K562 (cell line): ENCODE data around the gene OPCML. TPM values are rescaled to one million over a fixed set of nuclear protein-coding genes. Genes with fewer than 3 reads are reported as not detected.

Experiments
- ATAC-seq: fragments of 200-7000 bp; cut with Tn5 transposase; 3 replicates; pipeline ENCODE4 v1.9.1; 2020; ENCODE audit warnings: moderate library complexity
- BruUV-seq: library from RNA; stranded (reverse); fragments of 400-500 nt; replicated peaks from 2 replicates; lab custom pipeline; 2021; lab: Mats Ljungman, UMichigan
- CTCF ChIA-PET: fragments of 300-600 bp; formaldehyde crosslinking; extraction: SDS; loops from one replicate; lab custom pipeline; 2021; ENCODE audit warnings: low intra/inter-chr PET ratio; lab: Yijun Ruan, JAX
- POLR2A ChIA-PET: fragments of 300-600, 350-650 bp; sonication (Branson Sonifier 250); formaldehyde crosslinking; extraction: SDS; loops from one replicate; lab custom pipeline; 2021; ENCODE audit warnings: antibody characterized with exemption, inconsistent platforms; lab: Yijun Ruan, JAX
- DNase-seq, 4 experiments: peaks; one replicate each; pipeline versions ENCODE4 v3.0.0 to v3.0.0-alpha.2; 2011 to 2018; ENCODE audit warnings: low spot score in 3 of 4, mixed read lengths in 3 of 4; ENCODE audit errors: extremely low read depth in 1 of 4
- FAIRE-seq: peaks from 2 replicates; lab custom pipeline; 2011; peaks lifted over from hg19 to GRCh38; lab: Jason Lieb, UNC
- H2AFZ ChIP-seq: 2 replicates; pipeline ENCODE4 v1.6.0; 2011; ENCODE audit warnings: low read depth, low read length, control low read depth, inconsistent platforms
- H3K27ac ChIP-seq: fragments of 200-600 bp; 3 replicates; pipeline ENCODE4 v1.8.0; 2011; ENCODE audit warnings: low read depth, mild to moderate bottlenecking, control low read depth, inconsistent platforms, low read length, moderate library complexity, mixed read lengths; ENCODE audit errors: extremely low read depth
- H3K27me3 ChIP-seq, 2 experiments: fragments of 300-600 bp in 1 of 2; 2 replicates in 1 of 2; 3 replicates in 1 of 2; pipeline versions ENCODE4 v1.6.0 to v1.8.0; 2011; ENCODE audit warnings: inconsistent platforms in 2 of 2, low read length in 2 of 2, mild to moderate bottlenecking in 1 of 2, mixed read lengths in 1 of 2, moderate library complexity in 1 of 2; ENCODE audit not compliant: control insufficient read depth in 2 of 2, insufficient read depth in 2 of 2
- H3K36me3 ChIP-seq: fragments of 300-600 bp; 3 replicates; pipeline ENCODE4 v1.8.0; 2011; ENCODE audit warnings: mild to moderate bottlenecking, low read length, inconsistent platforms; ENCODE audit not compliant: control insufficient read depth, insufficient read depth
- H3K4me1 ChIP-seq, 2 experiments: fragments of 200-600 bp in 1 of 2; replicated peaks in 1 of 2; 2 replicates in 1 of 2; 3 replicates in 1 of 2; pipeline versions ENCODE4 v1.5.1 to v1.8.0; 2011; ENCODE audit warnings: inconsistent platforms in 2 of 2, low read length in 2 of 2, mild to moderate bottlenecking in 1 of 2, mixed read lengths in 1 of 2, moderate library complexity in 1 of 2; ENCODE audit not compliant: control insufficient read depth in 2 of 2, insufficient read depth in 2 of 2
- H3K4me2 ChIP-seq: 2 replicates; pipeline ENCODE4 v1.6.1; 2011; ENCODE audit warnings: low read length, control low read depth, inconsistent platforms, mixed read lengths; ENCODE audit not compliant: insufficient read depth
- H3K4me3 ChIP-seq: fragments of 200-600 bp; sonication (generic), shearing (Covaris generic); 2 replicates; pipeline ENCODE4 v1.5.1; 2016; ENCODE audit warnings: control low read depth, inconsistent platforms
- H3K79me2 ChIP-seq: fragments of 200-600 bp; 3 replicates; pipeline ENCODE4 v1.8.0; 2011; ENCODE audit warnings: low read length, inconsistent platforms; ENCODE audit not compliant: control insufficient read depth, insufficient read depth
- H3K9ac ChIP-seq, 2 experiments: 2 replicates each; pipeline versions ENCODE4 v1.6.0 to v1.6.1; 2011; ENCODE audit warnings: low read depth in 2 of 2, low read length in 2 of 2, control low read depth in 1 of 2, inconsistent platforms in 1 of 2, mild to moderate bottlenecking in 1 of 2, mixed read lengths in 1 of 2; ENCODE audit not compliant: insufficient read depth in 1 of 2
- H3K9me1 ChIP-seq: one replicate; pipeline ENCODE4 v1.6.0; 2011; ENCODE audit warnings: inconsistent platforms, mild to moderate bottlenecking, low read length, moderate library complexity; ENCODE audit not compliant: control insufficient read depth, insufficient read depth
- H3K9me3 ChIP-seq: replicated peaks from 2 replicates; pipeline ENCODE4 v1.5.1; 2011; ENCODE audit warnings: low read depth, low read length, inconsistent platforms; ENCODE audit not compliant: control insufficient read depth, insufficient read depth
- H4K20me1 ChIP-seq: replicated peaks from 2 replicates; pipeline ENCODE4 v1.6.1; 2011; ENCODE audit warnings: low read length, inconsistent platforms, mixed read lengths; ENCODE audit not compliant: control insufficient read depth, insufficient read depth
- ELF1 ChIP-seq: fragments of 200-800 bp; sonication (Bioruptor generic); IDR thresholded peaks from 2 replicates; pipeline ENCODE4 v1.6.1; 2016; ENCODE audit warnings: missing genetic modification characterization, missing compliant biosample characterization
- FOXK1 ChIP-seq: sonication (generic); formaldehyde crosslinking; IDR thresholded peaks from 2 replicates; pipeline ENCODE4 v1.8.0; 2022; ENCODE audit warnings: missing genetic modification reagents, mild to moderate bottlenecking, borderline replicate concordance
- RAD21 ChIP-seq, 2 experiments: fragments of 250-450 bp in 1 of 2; fragments of 450-650 bp in 1 of 2; sonication (Bioruptor Pico) in 1 of 2; formaldehyde crosslinking in 1 of 2; IDR thresholded peaks in 1 of 2; conservative IDR thresholded peaks in 1 of 2; 2 replicates each; pipeline versions ENCODE4 v1.4.0 to v1.8.0; 2020 to 2022; ENCODE audit warnings: mild to moderate bottlenecking in 2 of 2, moderate library complexity in 1 of 2
- SETDB1 ChIP-seq: IDR thresholded peaks from one replicate; pipeline ENCODE4 v1.6.1; 2012; ENCODE audit warnings: low read length, control low read depth, inconsistent platforms
- WGBS: fragments of 100-300 bp; shearing (Covaris generic); methylation state at CpG from one replicate; pipeline ENCODE4 v1.1.6; 2016; ENCODE audit warnings: low coverage, mixed read lengths; ENCODE audit not compliant: insufficient coverage; ENCODE audit errors: missing lambda C conversion rate; 5-methylcytosine and 5-hydroxymethylcytosine counted together
- in situ Hi-C: fragments of 300-500 bp; cut with MboI; formaldehyde crosslinking; loops from 4 replicates; pipeline ENCODE4 v1.15.0; 2018; ENCODE audit warnings: inconsistent platforms, mixed read lengths
- intact Hi-C: fragments of 100-400 bp; cut with micrococcal nuclease; formaldehyde crosslinking; loops from 2 replicates; pipeline ENCODE4 v1.14.2; 2022
- polyA plus RNA-seq, 8 experiments: library from polyadenylated mRNA; depleted of rRNA in 4 of 8; stranded (reverse) in 5 of 8; unstranded in 3 of 8; fragments of >200 nt; fragmentation: Nextera tagmentation in 2 of 8; fragmentation: Illumina TruSeq in 1 of 8; extraction: Ambion mirVana in 2 of 8; extraction: Trizol in 1 of 8; gene quantifications; 2 replicates each; pipeline versions ENCODE4 v1.2.1 to v1.2.3, GENCODE V29; 2011 to 2014; ENCODE audit warnings: inconsistent platforms in 1 of 8, missing spikeins in 1 of 8
- total RNA-seq, 7 experiments: library from RNA; depleted of rRNA in 6 of 7; stranded (reverse); fragments of >200 nt in 6 of 7; fragmentation: Illumina TruSeq in 2 of 7; extraction: Trizol in 2 of 7; gene quantifications; 2 replicates each; pipeline versions ENCODE4 v1.2.1 to v1.2.3, GENCODE V29; 2011 to 2021; ENCODE audit warnings: low replicate concordance in 1 of 7
- TF ChIP-seq, protein P1 (sequence below), 3 experiments: IDR thresholded peaks in 2 of 3; conservative IDR thresholded peaks in 1 of 3; 2 replicates each; pipeline ENCODE4 v1.5.1; 2011 to 2012; ENCODE audit warnings: low read length in 3 of 3, mild to moderate bottlenecking in 3 of 3, control low read depth in 2 of 3, improper control_type of control experiment in 1 of 3, inconsistent platforms in 1 of 3, low read depth in 1 of 3, mixed read lengths in 1 of 3, moderate library complexity in 1 of 3; ENCODE audit not compliant: insufficient read depth in 2 of 3

Gene OPCML
- total and polyA plus RNA-seq, 9 of the 15 experiments (the other 6 are each of a cell fraction or from before 2014, with no cell fraction given) = not detected

GRCh38 chr11:133576351-133576750 lies 44.0 kb upstream of the OPCML start:
- in situ Hi-C loops = no loop called here
- intact Hi-C loops = loop anchor here (10.0 kb wide), 1 partner anchor 248 kb away; no protein-coding TSS in a partner anchor
- no peak overlapping the region for H3K27ac ChIP-seq
- peak in 2 of 4 experiments; percentile 12 to 23 for DNase-seq
- H3K9me1 ChIP-seq = no peaks in the 10 kb centered on the region
- no peaks in the 10 kb centered on the region for H3K79me2 ChIP-seq
- no peaks in the 10 kb centered on the region for H4K20me1 ChIP-seq
- H3K9me3 ChIP-seq = no peaks in the 10 kb centered on the region
- WGBS = 0% methylated on average over 5 of the region's 16 CpGs
- BruUV-seq = no TSS peak
- POLR2A ChIA-PET = no interaction called here
- no peaks in the 10 kb centered on the region; a peak in 1 of 5 replicates for H3K4me1 ChIP-seq
- H3K4me3 ChIP-seq = no peak overlapping the region
- TF ChIP-seq RAD21 (CRISPR knock-in tag; conservative IDR thresholded peaks at IDR 0.05 in 1 of 2, IDR thresholded peaks at IDR 0.05 in 1 of 2) (0 out of 4 replicates have a peak, but pooled peaks of 1 of the 2 experiments have one; percentile 17), SETDB1 (no peak), FOXK1 (no peak), ELF1 (tag) (peak; percentile 40; the same call in 1 of the 2 replicates)
- TF ChIP-seq, protein P1, sequence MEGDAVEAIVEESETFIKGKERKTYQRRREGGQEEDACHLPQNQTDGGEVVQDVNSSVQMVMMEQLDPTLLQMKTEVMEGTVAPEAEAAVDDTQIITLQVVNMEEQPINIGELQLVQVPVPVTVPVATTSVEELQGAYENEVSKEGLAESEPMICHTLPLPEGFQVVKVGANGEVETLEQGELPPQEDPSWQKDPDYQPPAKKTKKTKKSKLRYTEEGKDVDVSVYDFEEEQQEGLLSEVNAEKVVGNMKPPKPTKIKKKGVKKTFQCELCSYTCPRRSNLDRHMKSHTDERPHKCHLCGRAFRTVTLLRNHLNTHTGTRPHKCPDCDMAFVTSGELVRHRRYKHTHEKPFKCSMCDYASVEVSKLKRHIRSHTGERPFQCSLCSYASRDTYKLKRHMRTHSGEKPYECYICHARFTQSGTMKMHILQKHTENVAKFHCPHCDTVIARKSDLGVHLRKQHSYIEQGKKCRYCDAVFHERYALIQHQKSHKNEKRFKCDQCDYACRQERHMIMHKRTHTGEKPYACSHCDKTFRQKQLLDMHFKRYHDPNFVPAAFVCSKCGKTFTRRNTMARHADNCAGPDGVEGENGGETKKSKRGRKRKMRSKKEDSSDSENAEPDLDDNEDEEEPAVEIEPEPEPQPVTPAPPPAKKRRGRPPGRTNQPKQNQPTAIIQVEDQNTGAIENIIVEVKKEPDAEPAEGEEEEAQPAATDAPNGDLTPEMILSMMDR (IDR thresholded peaks at IDR 0.05 in 2 of 3, conservative IDR thresholded peaks at IDR 0.05 in 1 of 3; ENCODE audit: insufficient read depth in 2 of 3, low read depth in 1 of 3, low read length in 3 of 3) = peak; percentile 3 to 43 (median 25); a peak in 2 of 6 replicates
- H2AFZ ChIP-seq = no peak overlapping the region; the same call in 1 of the 2 replicates
- H3K27me3 ChIP-seq = no peaks in the 10 kb centered on the region
- H3K9ac ChIP-seq = no peak overlapping the region
- no peaks in the 10 kb centered on the region for H3K36me3 ChIP-seq
- peak overlapping the region; percentile 18; the same call in 1 of the 2 replicates for H3K4me2 ChIP-seq
- ATAC-seq = peak; percentile 73; the same call in 2 of the 3 replicates
- CTCF ChIA-PET = no interaction called here
- no peak for FAIRE-seq
